ENCODE data around the gene DEXI. TPM values are rescaled to one million over a fixed set of nuclear protein-coding genes. Genes with fewer than 3 reads are reported as not detected.
A peak's percentile ranks its signal among the peaks of the same experiment; 100 is the strongest.

The DEXI gene
- total and polyA plus RNA-seq, 2 of the 13 experiments (the other 11 are each of a cell fraction or from before 2014, with no cell fraction given): 51.5 to 70.4 TPM

GRCh38 chr16:10984509-10984908 lies 42.2 kb upstream of the DEXI start:
- intact Hi-C loops (cut with micrococcal nuclease; ENCODE audit: unreplicated experiment): no loop called here
- peak; percentile 99 to 100 for TF ChIP-seq MAFK (conservative IDR thresholded peaks at IDR 0.05 in 1 of 2, IDR thresholded peaks at IDR 0.05 in 1 of 2; ENCODE audit: low read length in 2 of 2)
- TF ChIP-seq MAFF (IDR thresholded peaks at IDR 0.05; ENCODE audit: low read depth, low read length): peak; percentile 99
- no peak for TF ChIP-seq ZBTB20 (CRISPR knock-in tag; IDR thresholded peaks at IDR 0.05; ENCODE audit: borderline replicate concordance, low read depth)
- Histone ChIP-seq H2AFZ (ENCODE audit: low read length) (no peak overlapping the region), H4K20me1 (ENCODE audit: insufficient read depth, low read length) (no peaks in the 10 kb centered on the region), H3K4me1 (ENCODE audit: insufficient read depth, low read length) (peaks cover 14% of the 10 kb centered on the region), H3K9ac (ENCODE audit: insufficient read depth, low read depth, low read length) (no peak overlapping the region), H3K4me2 (ENCODE audit: low read depth, low read length) (no peak overlapping the region), H3K27ac (ENCODE audit: extremely low read length, insufficient read depth, low read length) (no peak overlapping the region), H3K9me3 (ENCODE audit: low read length) (no peaks in the 10 kb centered on the region), H3K4me3 (replicated peaks in 1 of 3; ENCODE audit: insufficient read depth in 1 of 3, low read depth in 2 of 3, low read length in 3 of 3) (no peak overlapping the region), H3K79me2 (ENCODE audit: insufficient read depth, low read length) (no peaks in the 10 kb centered on the region), H3K36me3 (replicated peaks in 1 of 2; ENCODE audit: control insufficient read depth in 1 of 2, insufficient read depth in 2 of 2, low read length in 2 of 2) (peaks cover 3 to 8% of the 10 kb centered on the region in 2 experiments; a peak in 1 of 5 replicates), H3K27me3 (ENCODE audit: control insufficient read depth in 1 of 2, insufficient read depth in 2 of 2, low read length in 2 of 2) (no peaks in the 10 kb centered on the region)
- 96% methylated on average over 6 of the region's 6 CpGs for WGBS (ENCODE audit: low lambda C conversion rate)
- no TSS peak for BruUV-seq (replicated peaks)
- in situ Hi-C loops (cut with HindIII; ENCODE audit: extremely low pct_ligation_motif_present, low pct_unique_long_range_greater_than_20kb): no loop called here
- ChIA-PET POLR2A (interaction anchor here (2.2 kb wide), 1 partner anchor 271 kb away, joined by 10 read pairs; the partner anchor contains the start of gene SOCS1), CTCF (ENCODE audit: low intra/inter-chr PET ratio, low total read pairs) (no interaction called here)
- ATAC-seq: no peak
- FAIRE-seq: no peak
- no peak for DNase-seq (ENCODE audit: low spot score)

DNA sequence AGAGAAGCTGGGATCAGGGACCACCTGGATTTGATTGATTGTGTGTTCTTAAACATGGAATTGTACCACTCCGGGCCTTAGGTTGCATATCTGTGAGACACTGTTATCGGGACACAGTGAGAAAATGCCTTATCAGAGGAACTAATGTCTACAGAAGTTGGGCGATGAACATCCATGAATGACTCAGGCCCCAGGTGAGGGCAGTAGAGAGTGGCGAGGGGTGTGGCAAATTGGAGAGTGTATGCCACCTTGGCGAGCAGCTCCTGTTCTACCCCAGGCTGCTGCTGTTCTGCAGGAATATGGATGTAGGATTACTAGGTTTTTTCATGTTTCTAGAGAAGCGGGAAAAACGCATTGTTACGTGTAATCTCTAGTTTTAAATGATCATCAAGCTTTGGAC lies 40.9 kb upstream of the DEXI start:
- Histone ChIP-seq H3K36me3 (replicated peaks in 1 of 2; ENCODE audit: control insufficient read depth in 1 of 2, insufficient read depth in 2 of 2, low read length in 2 of 2) (peaks cover 0 to 11% of the 10 kb centered on the region in 2 experiments; a peak in 2 of 5 replicates), H3K4me2 (ENCODE audit: low read depth, low read length) (no peak overlapping the region), H3K27me3 (ENCODE audit: control insufficient read depth in 1 of 2, insufficient read depth in 2 of 2, low read length in 2 of 2) (no peaks in the 10 kb centered on the region), H3K4me3 (replicated peaks in 1 of 3; ENCODE audit: insufficient read depth in 1 of 3, low read depth in 2 of 3, low read length in 3 of 3) (no peak overlapping the region), H3K9me3 (ENCODE audit: low read length) (no peaks in the 10 kb centered on the region), H2AFZ (ENCODE audit: low read length) (no peak overlapping the region), H3K27ac (ENCODE audit: extremely low read length, insufficient read depth, low read length) (no peak overlapping the region), H3K4me1 (ENCODE audit: insufficient read depth, low read length) (peaks cover 27% of the 10 kb centered on the region), H3K79me2 (ENCODE audit: insufficient read depth, low read length) (no peaks in the 10 kb centered on the region), H4K20me1 (ENCODE audit: insufficient read depth, low read length) (no peaks in the 10 kb centered on the region), H3K9ac (ENCODE audit: insufficient read depth, low read depth, low read length) (no peak overlapping the region)
- intact Hi-C loops (cut with micrococcal nuclease; ENCODE audit: unreplicated experiment): no loop called here
- no peak for ATAC-seq
- WGBS (ENCODE audit: low lambda C conversion rate): 95% methylated on average over 8 of the region's 8 CpGs
- no TSS peak for BruUV-seq (replicated peaks)
- in situ Hi-C loops (cut with HindIII; ENCODE audit: extremely low pct_ligation_motif_present, low pct_unique_long_range_greater_than_20kb): no loop called here
- FAIRE-seq: no peak
- DNase-seq (ENCODE audit: low spot score): no peak
- ChIA-PET CTCF (ENCODE audit: low intra/inter-chr PET ratio, low total read pairs) (no interaction called here), POLR2A (interaction anchor here (2.2 kb wide), 1 partner anchor 273 kb away, joined by 10 read pairs; the partner anchor contains the start of gene SOCS1)
- peak; percentile 39; the same call in 1 of the 2 replicates for TF ChIP-seq CTCF (CRISPR knock-in tag; IDR thresholded peaks at IDR 0.05)
- peak; percentile 41 for TF ChIP-seq STAG1 (CRISPR knock-in tag; IDR thresholded peaks at IDR 0.05)
- TF ChIP-seq ONECUT2 (CRISPR knock-in tag; IDR thresholded peaks at IDR 0.05): no peak
- no peak for TF ChIP-seq ZKSCAN1 (IDR thresholded peaks at IDR 0.05; ENCODE audit: low read length)
- TF ChIP-seq, protein P1, sequence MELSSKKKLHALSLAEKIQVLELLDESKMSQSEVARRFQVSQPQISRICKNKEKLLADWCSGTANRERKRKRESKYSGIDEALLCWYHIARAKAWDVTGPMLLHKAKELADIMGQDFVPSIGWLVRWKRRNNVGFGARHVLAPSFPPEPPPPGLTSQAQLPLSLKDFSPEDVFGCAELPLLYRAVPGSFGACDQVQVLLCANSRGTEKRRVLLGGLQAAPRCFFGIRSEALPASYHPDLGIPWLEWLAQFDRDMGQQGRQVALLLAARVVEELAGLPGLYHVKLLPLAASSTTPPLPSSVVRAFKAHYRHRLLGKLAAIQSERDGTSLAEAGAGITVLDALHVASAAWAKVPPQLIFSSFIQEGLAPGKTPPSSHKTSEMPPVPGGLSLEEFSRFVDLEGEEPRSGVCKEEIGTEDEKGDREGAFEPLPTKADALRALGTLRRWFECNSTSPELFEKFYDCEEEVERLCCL (CRISPR knock-in tag; IDR thresholded peaks at IDR 0.05; ENCODE audit: borderline replicate concordance): no peak
- TF ChIP-seq, protein P2, sequence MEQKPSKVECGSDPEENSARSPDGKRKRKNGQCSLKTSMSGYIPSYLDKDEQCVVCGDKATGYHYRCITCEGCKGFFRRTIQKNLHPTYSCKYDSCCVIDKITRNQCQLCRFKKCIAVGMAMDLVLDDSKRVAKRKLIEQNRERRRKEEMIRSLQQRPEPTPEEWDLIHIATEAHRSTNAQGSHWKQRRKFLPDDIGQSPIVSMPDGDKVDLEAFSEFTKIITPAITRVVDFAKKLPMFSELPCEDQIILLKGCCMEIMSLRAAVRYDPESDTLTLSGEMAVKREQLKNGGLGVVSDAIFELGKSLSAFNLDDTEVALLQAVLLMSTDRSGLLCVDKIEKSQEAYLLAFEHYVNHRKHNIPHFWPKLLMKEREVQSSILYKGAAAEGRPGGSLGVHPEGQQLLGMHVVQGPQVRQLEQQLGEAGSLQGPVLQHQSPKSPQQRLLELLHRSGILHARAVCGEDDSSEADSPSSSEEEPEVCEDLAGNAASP (CRISPR knock-in tag; IDR thresholded peaks at IDR 0.05; ENCODE audit: borderline replicate concordance): no peak
- no peak for TF ChIP-seq ZNF776 (CRISPR knock-in tag; IDR thresholded peaks at IDR 0.05)
